OCI-LY7 (cell line): ENCODE measurements around the gene ANKS6. TPM values are rescaled to one million over a fixed set of nuclear protein-coding genes. Genes with fewer than 3 reads are reported as not detected.

ENCODE experiments used
- BruUV-seq: library from RNA; stranded (reverse); fragments of 400-500 nt; replicated peaks from 2 replicates; lab custom pipeline; 2021; lab: Mats Ljungman, UMichigan
- CTCF ChIA-PET: fragments of 300-600 bp; sonication (Branson Sonifier 250); formaldehyde crosslinking; loops from one replicate; lab custom pipeline; 2022; ENCODE audit warnings: antibody characterized with exemption; ENCODE audit not compliant: unreplicated experiment; lab: Charles Lee
- POLR2A ChIA-PET: fragments of 300-600 bp; sonication (Branson Sonifier 250); formaldehyde crosslinking; loops from one replicate; lab custom pipeline; 2022; ENCODE audit warnings: antibody characterized with exemption; lab: Charles Lee
- DNase-seq: peaks from one replicate; pipeline ENCODE4 v3.0.0-alpha.2; 2015; ENCODE audit warnings: low spot score
- H2AFZ ChIP-seq: fragments of 200-600 bp; sonication (generic), shearing (Covaris generic); 2 replicates; pipeline ENCODE4 v1.6.1; 2014; ENCODE audit warnings: mild to moderate bottlenecking, antibody characterized with exemption, low read length, moderate library complexity
- H3K27ac ChIP-seq: fragments of 200-600 bp; sonication (generic); 2 replicates; pipeline ENCODE4 v1.5.1; 2014; ENCODE audit warnings: mixed run types, low read depth, mild to moderate bottlenecking, moderate library complexity, low read length, inconsistent platforms; ENCODE audit not compliant: poor library complexity, severe bottlenecking
- H3K36me3 ChIP-seq: fragments of 200-600 bp; sonication (generic); 2 replicates; pipeline ENCODE4 v1.6.1; 2014; ENCODE audit warnings: mild to moderate bottlenecking, antibody characterized with exemption, low read length, moderate library complexity, mixed read lengths; ENCODE audit not compliant: insufficient read depth
- H3K4me1 ChIP-seq: fragments of 200-600 bp; sonication (generic); 2 replicates; pipeline ENCODE4 v1.5.1; 2014; ENCODE audit warnings: mild to moderate bottlenecking, low read length; ENCODE audit not compliant: insufficient read depth, poor library complexity, severe bottlenecking
- H3K4me2 ChIP-seq: fragments of 200-600 bp; sonication (generic); 2 replicates; pipeline ENCODE4 v1.6.1; 2014; ENCODE audit warnings: mild to moderate bottlenecking, low read length
- H3K4me3 ChIP-seq: fragments of 200-600 bp; sonication (generic); 2 replicates; pipeline ENCODE4 v1.5.1; 2014; ENCODE audit warnings: mild to moderate bottlenecking, low read depth, low read length; ENCODE audit not compliant: poor library complexity, severe bottlenecking
- H3K79me2 ChIP-seq: fragments of 200-600 bp; sonication (generic); 2 replicates; pipeline ENCODE4 v1.6.1; 2016; ENCODE audit warnings: low read depth, mild to moderate bottlenecking, low read length, moderate library complexity, mixed read lengths; ENCODE audit not compliant: insufficient read depth
- H3K9me2 ChIP-seq: fragments of 200-600 bp; sonication (generic); 2 replicates; pipeline ENCODE4 v1.6.1; 2016; ENCODE audit warnings: mild to moderate bottlenecking, low read length, mixed read lengths; ENCODE audit not compliant: insufficient read depth
- H3K9me3 ChIP-seq: fragments of 200-600 bp; sonication (generic); 2 replicates; pipeline ENCODE4 v1.6.1; 2014; ENCODE audit warnings: mild to moderate bottlenecking, mixed run types, low read length, mixed read lengths
- H4K20me1 ChIP-seq: fragments of 200-600 bp; sonication (generic); 2 replicates; pipeline ENCODE4 v1.6.1; 2014; ENCODE audit warnings: mild to moderate bottlenecking, antibody characterized with exemption, low read length, moderate library complexity, mixed read lengths; ENCODE audit not compliant: insufficient read depth
- CTCF ChIP-seq: fragments of 200-600 bp; sonication (generic); conservative IDR thresholded peaks from 2 replicates; pipeline ENCODE4 v1.5.1; 2014; ENCODE audit warnings: mild to moderate bottlenecking, antibody characterized with exemption, low read length, moderate library complexity, mixed read lengths
- EZH2phosphoT487 ChIP-seq: fragments of 200-600 bp; sonication (generic); IDR thresholded peaks from 2 replicates; pipeline ENCODE4 v1.6.1; 2018; ENCODE audit warnings: low read depth, borderline replicate concordance, mild to moderate bottlenecking, mixed run types, antibody characterized with exemption, low read length, moderate library complexity, mixed read lengths
- intact Hi-C: fragments of 100-400 bp; cut with micrococcal nuclease; formaldehyde crosslinking; loops from one replicate; pipeline ENCODE4 v1.10.0; 2022; ENCODE audit not compliant: unreplicated experiment
- total RNA-seq, 2 experiments: library from RNA; depleted of rRNA in 1 of 2; stranded (reverse); fragments of >200 nt in 1 of 2; shearing (Covaris generic) in 1 of 2; gene quantifications; 2 replicates each; pipeline ENCODE4 v1.2.3, GENCODE V29; 2014 to 2022

ANKS6 gene
- total RNA-seq, 2 experiments from 2014 or later = 22.2 to 28.5 TPM

GRCh38 chr9:98724810-98725530, 71.4 kb downstream of the ANKS6 start:
- no peaks in the 10 kb centered on the region for H4K20me1 ChIP-seq
- no TSS peak for BruUV-seq
- ChIA-PET CTCF (interaction anchor here (0.7 kb wide), 1 partner anchor 11 kb away, joined by 3 read pairs; no protein-coding TSS in a partner anchor), POLR2A (interaction anchor here (1.6 to 2.1 kb wide), 2 partner anchors 19 to 82 kb away, joined by 3 to 5 read pairs; partner anchors contain the start of gene GALNT12)
- no peaks in the 10 kb centered on the region for H3K36me3 ChIP-seq
- H3K4me2 ChIP-seq = no peak overlapping the region
- no peak for DNase-seq
- TF ChIP-seq EZH2phosphoT487 (no peak), CTCF (no peak)
- H3K4me3 ChIP-seq = no peak overlapping the region
- no peaks in the 10 kb centered on the region for H3K79me2 ChIP-seq
- no peaks in the 10 kb centered on the region for H3K9me3 ChIP-seq
- intact Hi-C loops = no loop called here
- no peaks in the 10 kb centered on the region for H3K9me2 ChIP-seq
- no peak overlapping the region for H3K27ac ChIP-seq
- H3K4me1 ChIP-seq = peaks cover 22% of the 10 kb centered on the region
- no peak overlapping the region for H2AFZ ChIP-seq

- Histone ChIP-seq H2AFZ (no peak overlapping the region), H3K4me2 (no peak overlapping the region), H4K20me1 (no peaks in the 10 kb centered on the region), H3K27ac (no peak overlapping the region), H3K4me3 (no peak overlapping the region), H3K9me2 (no peaks in the 10 kb centered on the region), H3K36me3 (no peaks in the 10 kb centered on the region), H3K4me1 (peaks cover 11% of the 10 kb centered on the region), H3K79me2 (no peaks in the 10 kb centered on the region), H3K9me3 (no peaks in the 10 kb centered on the region)
- intact Hi-C loops = no loop called here
- TF ChIP-seq CTCF = no peak
- no peak for TF ChIP-seq EZH2phosphoT487
- ChIA-PET POLR2A (no interaction called here), CTCF (no interaction called here)
- BruUV-seq = no TSS peak
- no peak for DNase-seq
These were observed 74.7 kb downstream of the ANKS6 start for GRCh38 chr9:98721643-98722042.

- BruUV-seq = no TSS peak
- Histone ChIP-seq H2AFZ (no peak overlapping the region), H4K20me1 (no peaks in the 10 kb centered on the region), H3K9me3 (no peaks in the 10 kb centered on the region), H3K4me2 (no peak overlapping the region), H3K4me3 (no peak overlapping the region), H3K79me2 (no peaks in the 10 kb centered on the region), H3K36me3 (no peaks in the 10 kb centered on the region), H3K27ac (no peak overlapping the region), H3K4me1 (no peaks in the 10 kb centered on the region), H3K9me2 (no peaks in the 10 kb centered on the region)
- no peak for DNase-seq
- ChIA-PET CTCF (no interaction called here), POLR2A (no interaction called here)
- TF ChIP-seq CTCF = no peak
- TF ChIP-seq EZH2phosphoT487 = no peak
- intact Hi-C loops = no loop called here
These were observed 76.0 kb downstream of the ANKS6 start for GRCh38 chr9:98720402-98720801.
